GM21526 (cell line): ENCODE results near the gene EDIL3.
"Not testable (repeated sequence)": the region's sequence is repeated elsewhere in the genome, so short reads cannot be mapped to it uniquely, and the experiment has no call there.

ENCODE experiments used
- ATAC-seq: cut with Tn5 transposase; IDR thresholded peaks from one replicate; pipeline ENCODE4 v1.9.1; 2021; ENCODE audit warnings: moderate library complexity; ENCODE audit not compliant: unreplicated experiment, low FRiP score

The EDIL3 gene

GRCh38 chr5:84379749-84380148 is 4.9 kb downstream of the EDIL3 start:
- ATAC-seq: no peak

GRCh38 chr5:84378961-84379360 is 5.7 kb downstream of the EDIL3 start:
- ATAC-seq: no peak

- no peak for ATAC-seq
Observed at GRCh38 chr5:84378420-84378819, 6.3 kb downstream of the EDIL3 start.

- ATAC-seq: no peak
Observed at GRCh38 chr5:84376346-84376745, 8.3 kb downstream of the EDIL3 start.

GRCh38 chr5:84374568-84374967 is 10.1 kb downstream of the EDIL3 start:
- no peak for ATAC-seq

GRCh38 chr5:84373506-84373905 is 11.2 kb downstream of the EDIL3 start:
- ATAC-seq: no peak

GRCh38 chr5:84372066-84372695 is 12.5 kb downstream of the EDIL3 start:
- ATAC-seq: no peak

- ATAC-seq: no peak
Observed at GRCh38 chr5:84370176-84370575, 14.5 kb downstream of the EDIL3 start.

GRCh38 chr5:84364043-84364442 is 20.6 kb downstream of the EDIL3 start:
- ATAC-seq: no peak

- ATAC-seq: no peak
Observed at GRCh38 chr5:84362061-84362720, 22.5 kb downstream of the EDIL3 start.

- ATAC-seq: no peak
Observed at GRCh38 chr5:84361572-84361971, 23.1 kb downstream of the EDIL3 start.

- no peak for ATAC-seq
Observed at GRCh38 chr5:84360056-84360455, 24.6 kb downstream of the EDIL3 start.

GRCh38 chr5:84354101-84354500 is 30.6 kb downstream of the EDIL3 start:
- no peak for ATAC-seq

- no peak for ATAC-seq
Observed at GRCh38 chr5:84344788-84345187, 39.9 kb downstream of the EDIL3 start.

GRCh38 chr5:84343171-84343570 is 41.5 kb downstream of the EDIL3 start:
- ATAC-seq: no peak

GRCh38 chr5:84332106-84332505 is 52.6 kb downstream of the EDIL3 start:
- ATAC-seq: no peak

- no peak for ATAC-seq
Observed at GRCh38 chr5:84327591-84327990, 57.1 kb downstream of the EDIL3 start.

GRCh38 chr5:84322646-84323045 is 62.0 kb downstream of the EDIL3 start:
- no peak for ATAC-seq

- not testable (repeated sequence) for ATAC-seq
Observed at GRCh38 chr5:84317826-84318225, 66.9 kb downstream of the EDIL3 start.

- ATAC-seq: not testable (repeated sequence)
Observed at GRCh38 chr5:84312280-84312679, 72.4 kb downstream of the EDIL3 start.

GRCh38 chr5:84309850-84310249 is 74.8 kb downstream of the EDIL3 start:
- not testable (repeated sequence) for ATAC-seq

- ATAC-seq: no peak
Observed at GRCh38 chr5:84306601-84307000, 78.1 kb downstream of the EDIL3 start.
